ENCODE results near the gene TMEM245. TPM values are rescaled to one million over a fixed set of nuclear protein-coding genes. Genes with fewer than 3 reads are reported as not detected.

The TMEM245 gene
- total and polyA plus RNA-seq, 2 donors (not counting 3 experiments of a cell fraction or from before 2014, with no cell fraction given), result 44.2 to 48.0 TPM

GRCh38 chr9:109115931-109116526 is 3.7 kb downstream of the TMEM245 start:
- ChIA-PET POLR2A (no interaction called here), CTCF (no interaction called here)
- DNase-seq (ENCODE audit: low read depth, low spot score) (no peak), FAIRE-seq (no peak)
- H3K4me3 ChIP-seq (replicated peaks in 1 of 3; ENCODE audit: insufficient read depth in 1 of 3, low read depth in 1 of 3, low read length in 3 of 3), result no peak overlapping the region
- peaks cover 30% of the 10 kb centered on the region for H3K4me1 ChIP-seq (ENCODE audit: control insufficient read depth, extremely low read depth, insufficient read depth, low read length)
- H3K9me1 ChIP-seq (replicated peaks; ENCODE audit: control insufficient read depth, extremely low read depth, insufficient read depth, low read length), result no peaks in the 10 kb centered on the region
- H3K27ac ChIP-seq (ENCODE audit: insufficient read depth, low read depth, low read length), result no peak overlapping the region
- no peak overlapping the region for H3K4me2 ChIP-seq (ENCODE audit: insufficient read depth, low read length)
- H3K79me2 ChIP-seq (ENCODE audit: control insufficient read depth, insufficient read depth, low read length), result peaks cover 81% of the 10 kb centered on the region
- no peaks in the 10 kb centered on the region for H3K27me3 ChIP-seq (ENCODE audit: control insufficient read depth in 2 of 2, insufficient read depth in 2 of 2, low read length in 2 of 2)
- no TSS peak for BruUV-seq (replicated peaks)
- TF ChIP-seq JUN (IDR thresholded peaks at IDR 0.05; ENCODE audit: borderline replicate concordance, insufficient read depth, insufficient read length, low read depth) (no peak), MYC (IDR thresholded peaks at IDR 0.05; ENCODE audit: low read depth, low read length) (no peak), GATA2 (IDR thresholded peaks at IDR 0.05; ENCODE audit: insufficient read depth, insufficient read length, low read depth, low read length) (no peak), FOS (IDR thresholded peaks at IDR 0.05; ENCODE audit: borderline replicate concordance, insufficient read depth, low read length) (no peak), CTCF (IDR thresholded peaks at IDR 0.05; ENCODE audit: extremely low read depth in 1 of 2, insufficient read depth in 1 of 2, low read depth in 1 of 2, low read length in 2 of 2) (no peak), EZH2 (IDR thresholded peaks at IDR 0.05; ENCODE audit: borderline replicate concordance, low read depth, low read length, severe bottlenecking) (no peak), POLR2A (IDR thresholded peaks at IDR 0.05; ENCODE audit: low read depth, low read length) (no peak), POLR2AphosphoS5 (IDR thresholded peaks at IDR 0.05; ENCODE audit: insufficient read depth, low read depth, low read length) (no peak), MAX (IDR thresholded peaks at IDR 0.05; ENCODE audit: insufficient read depth, insufficient read length) (no peak)
- no peak overlapping the region for H3K9ac ChIP-seq (replicated peaks; ENCODE audit: extremely low read depth, insufficient read depth, low read length)
- H3K36me3 ChIP-seq (ENCODE audit: control insufficient read depth in 2 of 2, extremely low read depth in 1 of 2, insufficient read depth in 2 of 2, low read length in 2 of 2), result no peaks in the 10 kb centered on the region
- intact Hi-C loops (cut with micrococcal nuclease), result loop anchor here (10.0 kb wide), 1 partner anchor 1631 kb away; the partner anchor contains the start of gene KLF4
- H4K20me1 ChIP-seq (replicated peaks; ENCODE audit: control insufficient read depth, extremely low read depth, insufficient read depth, low read length), result no peaks in the 10 kb centered on the region
- H3K9me3 ChIP-seq (replicated peaks; ENCODE audit: control insufficient read depth, insufficient read depth, low read length), result no peaks in the 10 kb centered on the region
- no peak overlapping the region for H2AFZ ChIP-seq (ENCODE audit: low read depth, low read length)
- dilution Hi-C loops (cut with MboI; ENCODE audit: extremely low pct_ligation_motif_present, low sequenced_read_pairs), result no loop called here
